ENCODE measurements around the gene TEX26. TPM values are rescaled to one million over a fixed set of nuclear protein-coding genes. Genes with fewer than 3 reads are reported as not detected.

Gene TEX26
- total and polyA plus RNA-seq, 10 of the 15 experiments (the other 5 are each of a cell fraction or from before 2014, with no cell fraction given), result not detected

DNA sequence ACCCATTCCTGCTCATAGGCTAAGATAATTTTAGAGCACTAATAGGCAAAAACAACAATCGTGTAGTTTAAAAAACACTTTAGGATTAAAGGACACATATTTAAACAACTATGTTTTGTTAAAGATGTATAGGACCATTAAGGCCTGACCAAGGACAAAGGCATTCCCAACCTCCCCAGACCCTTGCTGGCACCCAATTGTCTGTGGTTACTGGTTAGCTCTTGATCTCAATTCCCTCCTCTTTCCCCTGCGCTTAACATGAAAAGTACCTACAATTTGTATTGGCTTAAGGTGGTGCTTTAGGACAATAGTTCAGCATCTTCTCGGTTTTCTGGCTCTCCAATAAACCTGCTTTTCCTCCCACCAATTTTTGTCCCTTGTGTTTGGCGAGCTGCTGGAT is 51.0 kb downstream of the TEX26 start (continued):
- TF ChIP-seq REST (IDR thresholded peaks at IDR 0.05; ENCODE audit: low read depth, low read length), result no peak

GRCh38 chr13:30984620-30985019 is 52.2 kb downstream of the TEX26 start:
- no peaks in the 10 kb centered on the region for H3K9me3 ChIP-seq (replicated peaks; ENCODE audit: control insufficient read depth, insufficient read depth, low read length)
- no peaks in the 10 kb centered on the region for H3K36me3 ChIP-seq (ENCODE audit: control insufficient read depth in 2 of 2, insufficient read depth in 2 of 2, low read length in 1 of 2)
- ChIA-PET SMC1A (ENCODE audit: uncharacterized antibody, unreplicated experiment) (interaction anchor here (1.4 kb wide), 1 partner anchor 60 kb away, joined by 4 read pairs; no protein-coding TSS in a partner anchor), POLR2A (no interaction called here), RAD21 (ENCODE audit: unreplicated experiment) (interaction anchor here (0.7 kb wide), 1 partner anchor 60 kb away, joined by 3 read pairs; no protein-coding TSS in a partner anchor), CTCF (interaction anchor here (0.9 to 1.6 kb wide), 3 partner anchors 60 to 119 kb away, joined by 3 to 8 read pairs (median 3); no protein-coding TSS in a partner anchor)
- H3K27me3 ChIP-seq (replicated peaks in 1 of 2; ENCODE audit: control insufficient read depth in 2 of 2, insufficient read depth in 2 of 2, low read length in 1 of 2), result no peaks in the 10 kb centered on the region
- H3K79me2 ChIP-seq (ENCODE audit: control insufficient read depth, insufficient read depth, low read length), result no peaks in the 10 kb centered on the region
- no peak overlapping the region for H3K9ac ChIP-seq (ENCODE audit: control insufficient read depth, insufficient read depth, low read length)
- no TSS peak for BruUV-seq (replicated peaks)
- ATAC-seq, result peak; percentile 61
- H3K4me3 ChIP-seq, result no peak overlapping the region
- peak overlapping the region; percentile 31; the same call in 1 of the 2 replicates for H3K4me2 ChIP-seq (ENCODE audit: control insufficient read depth, insufficient read depth)
- in situ Hi-C loops (cut with MboI) (no loop called here), intact Hi-C loops (cut with micrococcal nuclease; ENCODE audit: unreplicated experiment) (loop anchor here (5.0 kb wide), 1 partner anchor 92 kb away; no protein-coding TSS in a partner anchor)
- TF ChIP-seq JUNB (IDR thresholded peaks at IDR 0.05) (peak; percentile 31; the same call in 1 of the 2 replicates), USF2 (IDR thresholded peaks at IDR 0.05; ENCODE audit: borderline replicate concordance, low read depth, low read length) (no peak), JUND (IDR thresholded peaks at IDR 0.05; ENCODE audit: low read depth, low read length) (no peak), SRF (IDR thresholded peaks at IDR 0.05; ENCODE audit: low read depth in 2 of 2, low read length in 2 of 2) (no peak)
- H3K4me1 ChIP-seq (ENCODE audit: control insufficient read depth, insufficient read depth, low read length), result peaks cover 5% of the 10 kb centered on the region; the same call in 1 of the 2 replicates
- H2AFZ ChIP-seq (ENCODE audit: control insufficient read depth, low read depth, low read length), result no peak overlapping the region
- no peak for FAIRE-seq
- WGBS (ENCODE audit: insufficient coverage, insufficient replicate concordance, low lambda C conversion rate, missing lambda C conversion rate), result 17% methylated on average over 4 of the region's 4 CpGs
- H3K27ac ChIP-seq (ENCODE audit: control insufficient read depth, insufficient read depth), result no peak overlapping the region
- no peaks in the 10 kb centered on the region for H4K20me1 ChIP-seq (ENCODE audit: control insufficient read depth, insufficient read depth)
- no peak for DNase-seq (ENCODE audit: low read depth, low spot score)

Measured in GM12878 (cell line).